GM13977 (cell line): Measurements from ENCODE around the gene ITGB1BP1.

Experiments
- DNase-seq: peaks from one replicate; pipeline ENCODE4 v3.0.0; 2012; ENCODE audit warnings: low spot score
- in situ Hi-C: fragments of 300-500 bp; cut with MboI; formaldehyde crosslinking; loops from one replicate; pipeline ENCODE4 v1.12.0; 2022; ENCODE audit warnings: low sequenced_read_pairs, low pct_unique_long_range_greater_than_20kb, mixed read lengths, inconsistent platforms; ENCODE audit not compliant: unreplicated experiment
- TF ChIP-seq, protein P1 (sequence below): IDR thresholded peaks from 2 replicates; pipeline ENCODE4 v1.5.1; 2012; ENCODE audit warnings: mild to moderate bottlenecking, control low read depth; ENCODE audit not compliant: insufficient read depth; ENCODE audit errors: extremely low read depth, missing control alignments

The ITGB1BP1 gene

DNA sequence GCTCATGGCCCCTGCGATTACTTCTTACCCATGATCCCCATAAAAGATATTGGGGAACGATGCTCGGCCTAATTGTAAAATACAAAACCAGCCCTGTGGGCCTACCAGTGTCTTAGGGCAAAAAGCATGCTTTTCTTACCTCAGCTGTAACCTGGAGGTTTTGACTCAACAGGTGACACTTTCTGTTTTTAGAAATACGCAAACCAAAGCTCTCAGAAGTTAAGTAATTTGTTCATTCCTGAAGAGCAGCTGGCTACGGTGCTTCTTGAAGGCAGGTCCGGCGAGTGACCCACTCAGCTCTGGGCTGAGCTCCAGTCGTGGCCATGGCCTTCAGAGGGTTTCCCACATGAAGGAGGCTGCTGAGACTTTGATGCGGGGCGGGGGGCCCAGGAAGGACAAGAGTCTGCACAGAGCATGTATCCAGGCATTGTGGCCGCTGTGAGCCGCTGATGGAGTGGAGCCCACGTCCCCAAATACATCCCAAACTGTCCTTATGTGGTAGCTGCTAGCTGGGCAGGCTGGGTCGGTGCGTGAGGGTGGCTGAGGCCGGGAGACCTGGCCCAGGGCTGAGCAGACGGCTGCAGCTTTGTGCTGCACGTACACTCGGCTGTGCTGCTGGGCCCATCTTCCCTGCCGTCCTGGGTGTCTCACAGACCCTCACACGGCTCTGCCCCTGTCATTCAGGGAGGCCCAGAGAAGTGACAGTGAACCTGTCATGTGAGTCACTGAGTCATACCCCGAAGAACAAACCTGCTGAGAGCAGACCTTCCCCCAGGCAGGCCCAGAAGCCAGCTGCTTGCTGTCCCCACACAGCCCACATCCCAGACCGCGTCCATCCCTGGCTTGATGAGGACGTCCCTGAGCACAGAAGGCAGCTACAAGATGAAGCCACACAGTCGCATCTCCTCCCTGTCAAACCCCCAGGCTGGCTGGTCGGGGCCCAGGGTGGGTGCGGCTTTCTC, 34.1 kb downstream of the ITGB1BP1 start:
- no peak for DNase-seq
- TF ChIP-seq, protein P1, sequence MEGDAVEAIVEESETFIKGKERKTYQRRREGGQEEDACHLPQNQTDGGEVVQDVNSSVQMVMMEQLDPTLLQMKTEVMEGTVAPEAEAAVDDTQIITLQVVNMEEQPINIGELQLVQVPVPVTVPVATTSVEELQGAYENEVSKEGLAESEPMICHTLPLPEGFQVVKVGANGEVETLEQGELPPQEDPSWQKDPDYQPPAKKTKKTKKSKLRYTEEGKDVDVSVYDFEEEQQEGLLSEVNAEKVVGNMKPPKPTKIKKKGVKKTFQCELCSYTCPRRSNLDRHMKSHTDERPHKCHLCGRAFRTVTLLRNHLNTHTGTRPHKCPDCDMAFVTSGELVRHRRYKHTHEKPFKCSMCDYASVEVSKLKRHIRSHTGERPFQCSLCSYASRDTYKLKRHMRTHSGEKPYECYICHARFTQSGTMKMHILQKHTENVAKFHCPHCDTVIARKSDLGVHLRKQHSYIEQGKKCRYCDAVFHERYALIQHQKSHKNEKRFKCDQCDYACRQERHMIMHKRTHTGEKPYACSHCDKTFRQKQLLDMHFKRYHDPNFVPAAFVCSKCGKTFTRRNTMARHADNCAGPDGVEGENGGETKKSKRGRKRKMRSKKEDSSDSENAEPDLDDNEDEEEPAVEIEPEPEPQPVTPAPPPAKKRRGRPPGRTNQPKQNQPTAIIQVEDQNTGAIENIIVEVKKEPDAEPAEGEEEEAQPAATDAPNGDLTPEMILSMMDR, result no peak
- in situ Hi-C loops, result no loop called here

DNA sequence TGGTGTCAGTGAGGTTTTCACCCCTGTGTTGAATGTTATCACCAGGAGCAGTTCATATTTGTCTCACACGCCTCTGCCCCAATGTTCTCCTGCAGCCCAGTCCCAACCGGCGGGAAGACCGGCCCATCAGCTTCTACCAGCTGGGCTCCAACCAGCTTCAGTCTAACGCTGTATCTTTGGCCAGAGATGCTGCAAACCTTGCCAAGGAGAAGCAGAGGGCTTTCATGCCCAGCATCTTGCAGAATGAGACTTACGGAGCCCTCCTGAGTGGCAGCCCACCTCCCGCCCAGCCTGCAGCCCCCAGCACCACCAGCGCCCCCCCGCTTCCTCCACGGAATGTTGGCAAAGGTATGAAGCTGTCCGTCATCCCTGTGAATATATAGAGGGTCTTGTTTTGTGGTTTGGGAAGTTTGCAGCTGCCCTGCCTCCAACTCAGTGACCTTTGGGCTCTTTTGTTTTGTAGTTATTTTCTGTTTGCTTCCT, 35.1 kb downstream of the ITGB1BP1 start:
- TF ChIP-seq, protein P1, result no peak
- no peak for DNase-seq
- in situ Hi-C loops, result no loop called here

DNA sequence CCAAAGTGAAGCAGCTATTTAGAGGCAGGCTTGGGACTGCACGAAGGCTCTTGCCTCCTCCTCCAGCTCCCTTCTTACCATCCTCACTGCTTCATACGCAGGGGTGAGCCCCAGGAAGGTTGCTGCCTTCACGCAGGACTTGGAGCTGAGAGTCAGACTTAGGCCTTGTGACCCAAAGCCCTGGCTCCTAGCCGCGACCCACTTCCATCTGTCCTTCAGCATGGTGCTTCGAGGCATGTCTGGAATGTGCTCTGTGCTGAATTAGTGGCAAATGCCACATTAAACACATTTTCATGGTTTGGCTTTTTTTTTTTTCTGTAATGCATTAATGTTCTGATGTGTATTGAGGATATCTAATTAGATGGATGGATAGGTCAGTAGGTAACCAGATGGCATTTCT, 37.5 kb downstream of the ITGB1BP1 start:
- in situ Hi-C loops, result no loop called here
- no peak for DNase-seq
- TF ChIP-seq, protein P1, result no peak

DNA sequence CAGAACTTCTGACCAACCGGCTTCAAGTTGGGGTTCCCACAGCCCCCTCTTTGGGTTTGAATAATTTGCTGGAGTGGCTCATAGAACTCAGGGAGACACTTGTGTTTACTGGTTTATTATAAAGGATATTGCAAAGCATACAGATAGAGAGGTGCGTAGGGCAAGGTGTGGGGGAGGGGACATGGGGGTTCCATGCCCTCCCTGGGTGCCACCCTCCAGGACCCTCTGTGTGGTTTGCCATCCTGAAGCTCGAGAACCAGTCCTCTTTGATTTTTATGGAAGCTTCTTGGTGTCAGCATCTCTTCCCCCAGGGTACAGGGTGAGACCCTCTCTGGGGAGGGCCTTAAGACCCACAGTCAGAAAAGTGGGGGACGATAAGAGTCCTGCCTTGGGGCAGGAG, 38.8 kb downstream of the ITGB1BP1 start:
- TF ChIP-seq, protein P1, result no peak
- in situ Hi-C loops, result no loop called here
- DNase-seq, result no peak

DNA sequence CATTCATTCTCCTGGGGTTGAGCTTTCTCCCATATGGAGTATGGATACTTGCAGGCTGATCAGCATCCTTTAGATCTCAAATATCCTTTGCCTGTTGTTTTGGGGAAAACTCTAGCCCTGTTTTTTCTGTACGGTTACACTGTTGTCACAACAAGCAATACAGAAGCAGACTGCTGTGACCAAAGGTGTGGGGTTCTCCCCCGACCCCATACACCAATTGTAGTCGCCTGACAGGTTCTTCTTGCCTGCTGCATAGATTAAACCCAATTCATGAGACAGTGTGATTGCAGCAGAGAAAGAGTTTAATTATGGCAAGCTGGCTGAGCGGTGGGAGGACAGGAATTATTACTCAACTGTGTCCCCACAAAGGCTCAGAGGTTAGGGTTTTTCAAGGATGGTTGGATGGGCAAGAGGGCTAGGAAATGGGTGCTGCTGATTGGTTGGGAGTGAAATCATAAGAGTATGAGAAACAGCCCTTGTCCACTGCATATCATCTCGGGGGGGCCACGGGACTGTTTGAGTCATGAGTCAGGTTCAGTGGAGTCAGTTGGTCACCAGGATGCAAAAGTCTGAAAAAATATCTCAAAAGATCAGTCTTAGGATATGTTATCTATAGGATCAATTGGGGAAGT, 40.6 kb downstream of the ITGB1BP1 start:
- in situ Hi-C loops, result no loop called here

More for the DNA sequence above, 40.6 kb downstream of the ITGB1BP1 start:
- DNase-seq, result no peak
- TF ChIP-seq, protein P1, result no peak
